Natural killer cell (primary cell): Measurements from ENCODE around the gene ABCC10. TPM values are rescaled to one million over a fixed set of nuclear protein-coding genes. Genes with fewer than 3 reads are reported as not detected.

Source experiments
- ATAC-seq, 3 donors: fragments of 150-1000 bp in 2 of 3; fragments of 200-7000 bp in 1 of 3; cut with Tn5 transposase; 1 replicate in 1 of 3; 2 replicates in 2 of 3; pipeline ENCODE4 v1.10.0; 2021; ENCODE audit warnings: mild to moderate bottlenecking in 2 of 3, moderate library complexity in 2 of 3
- DNase-seq, 2 donors: peaks; one replicate each; pipeline versions ENCODE4 v3.0.0 to v3.0.0-alpha.2; 2013 to 2021; ENCODE audit warnings: mixed read lengths in 1 of 2
- H3K27ac ChIP-seq: one replicate; pipeline ENCODE4 v1.5.1; 2013; ENCODE audit warnings: mild to moderate bottlenecking, low read length
- H3K27me3 ChIP-seq: one replicate; pipeline ENCODE4 v1.6.1; 2013; ENCODE audit warnings: low read length; ENCODE audit not compliant: control insufficient read depth, insufficient read depth
- H3K36me3 ChIP-seq: one replicate; pipeline ENCODE4 v1.6.1; 2013; ENCODE audit warnings: low read length; ENCODE audit not compliant: control insufficient read depth, insufficient read depth
- H3K4me1 ChIP-seq: one replicate; pipeline ENCODE4 v1.6.1; 2013; ENCODE audit warnings: low read length; ENCODE audit not compliant: control insufficient read depth, insufficient read depth
- H3K4me3 ChIP-seq: one replicate; pipeline ENCODE4 v1.5.1; 2013; ENCODE audit warnings: low read length
- H3K9me3 ChIP-seq: one replicate; pipeline ENCODE4 v1.6.1; 2013; ENCODE audit warnings: low read length; ENCODE audit not compliant: control insufficient read depth, insufficient read depth
- H3K27ac Mint-ChIP-seq, 2 donors: one replicate each; pipeline ENCODE4 v1.8.0; 2022; ENCODE audit warnings: mild to moderate bottlenecking in 2 of 2, mixed read lengths in 2 of 2, moderate library complexity in 1 of 2
- H3K27me3 Mint-ChIP-seq, 2 donors: one replicate each; pipeline ENCODE4 v1.8.0; 2022; ENCODE audit warnings: low read depth in 2 of 2, mixed read lengths in 2 of 2
- H3K36me3 Mint-ChIP-seq: one replicate; pipeline ENCODE4 v1.8.0; 2022; ENCODE audit warnings: mixed read lengths
- H3K4me1 Mint-ChIP-seq, 2 donors: one replicate each; pipeline ENCODE4 v1.8.0; 2022; ENCODE audit warnings: mixed read lengths in 2 of 2
- H3K4me3 Mint-ChIP-seq: one replicate; pipeline ENCODE4 v1.8.0; 2022; ENCODE audit warnings: mild to moderate bottlenecking, moderate library complexity, mixed read lengths
- H3K9me3 Mint-ChIP-seq, 2 donors: one replicate each; pipeline ENCODE4 v1.8.0; 2022; ENCODE audit warnings: mixed read lengths in 2 of 2
- CTCF ChIP-seq: fragments of 200-600 bp; IDR thresholded peaks from one replicate; pipeline ENCODE4 v1.8.0; 2022; ENCODE audit warnings: antibody characterized with exemption
- WGBS: methylation state at CpG from one replicate; pipeline ENCODE4 v1.1.7; 2013; ENCODE audit warnings: missing lambda C conversion rate; ENCODE audit not compliant: insufficient coverage; 5-methylcytosine and 5-hydroxymethylcytosine counted together
- intact Hi-C: fragments of 100-400 bp; cut with micrococcal nuclease; formaldehyde crosslinking; loops from one replicate; pipeline ENCODE4 v1.14.2; 2022
- total RNA-seq, 4 donors: library from RNA; stranded (reverse); fragments of 120-200 nt in 1 of 4; gene quantifications; one replicate each; pipeline versions ENCODE4 v1.2.3 to v1.2.4, GENCODE V29; 2013 to 2022

ABCC10 gene
- total RNA-seq, 3 donors from 2014 or later (not counting 1 experiment from before 2014, with no cell fraction given): 74.6 to 90.5 (median 81.9) TPM

- no peak overlapping the region for H3K27ac ChIP-seq
Observed at GRCh38 chr6:43494766-43495165, 67.4 kb downstream of the ABCC10 start.

GRCh38 chr6:43495409-43495941 is 68.1 kb downstream of the ABCC10 start:
- Histone ChIP-seq H3K27me3 (no peaks in the 10 kb centered on the region), H3K9me3 (no peaks in the 10 kb centered on the region), H3K36me3 (peaks cover 20% of the 10 kb centered on the region), H3K4me3 (no peak overlapping the region), H3K27ac (no peak overlapping the region), H3K4me1 (peaks cover 19% of the 10 kb centered on the region)
- H3K4me1 Mint-ChIP-seq: peaks cover 20% of the 10 kb centered on the region in 2 donors
- peak in 1 of 2 donors; percentile 65 for DNase-seq
- WGBS: 68% methylated on average over 4 of the region's 4 CpGs
- peak overlapping the region; percentile 48 to 80 for H3K27ac Mint-ChIP-seq
- H3K4me3 Mint-ChIP-seq: peak overlapping the region; percentile 69
- TF ChIP-seq CTCF: no peak
- intact Hi-C loops: no loop called here
- no peaks in the 10 kb centered on the region for H3K36me3 Mint-ChIP-seq
- ATAC-seq: peak; percentile 61 to 77 (median 77)
- no peaks in the 10 kb centered on the region for H3K9me3 Mint-ChIP-seq
- H3K27me3 Mint-ChIP-seq: no peaks in the 10 kb centered on the region

More at GRCh38 chr6:43494766-43495165, 67.4 kb downstream of the ABCC10 start:
- H3K27me3 Mint-ChIP-seq: no peaks in the 10 kb centered on the region
- peaks cover 20 to 24% of the 10 kb centered on the region in 2 donors for H3K4me1 Mint-ChIP-seq
- intact Hi-C loops: no loop called here
- no peak for DNase-seq
- H3K27ac Mint-ChIP-seq: peak overlapping the region; percentile 48 to 80
- TF ChIP-seq CTCF: no peak
- no peak for ATAC-seq
- 97% methylated on average over 4 of the region's 4 CpGs for whole genome bisulfite sequencing
- Histone ChIP-seq H3K36me3 (peaks cover 14% of the 10 kb centered on the region), H3K4me1 (peaks cover 19% of the 10 kb centered on the region), H3K9me3 (no peaks in the 10 kb centered on the region), H3K27me3 (no peaks in the 10 kb centered on the region), H3K4me3 (no peak overlapping the region)
- no peaks in the 10 kb centered on the region for H3K9me3 Mint-ChIP-seq
- H3K36me3 Mint-ChIP-seq: no peaks in the 10 kb centered on the region
- peak overlapping the region; percentile 69 for H3K4me3 Mint-ChIP-seq

GRCh38 chr6:43496370-43497128 is 69.2 kb downstream of the ABCC10 start:
- peak in 2 of 3 donors; percentile 51 to 53 for ATAC-seq
- peaks cover 20% of the 10 kb centered on the region in 2 donors for H3K4me1 Mint-ChIP-seq
- no peaks in the 10 kb centered on the region for H3K9me3 Mint-ChIP-seq
- no peak overlapping the region for H3K4me3 Mint-ChIP-seq
- H3K9me3 ChIP-seq: no peaks in the 10 kb centered on the region
- H3K27me3 ChIP-seq: no peaks in the 10 kb centered on the region
- no peaks in the 10 kb centered on the region for H3K36me3 Mint-ChIP-seq
- DNase-seq: peak in 1 of 2 donors; percentile 45
- H3K27ac Mint-ChIP-seq: no peak overlapping the region
- intact Hi-C loops: no loop called here
- no peak overlapping the region for H3K4me3 ChIP-seq
- H3K4me1 ChIP-seq: peaks cover 19% of the 10 kb centered on the region
- H3K27me3 Mint-ChIP-seq: no peaks in the 10 kb centered on the region
- no peak for TF ChIP-seq CTCF
- peaks cover 30% of the 10 kb centered on the region for H3K36me3 ChIP-seq
- WGBS: 94% methylated on average over 18 of the region's 18 CpGs
- no peak overlapping the region for H3K27ac ChIP-seq
